SU-DHL-6 (cell line): ENCODE measurements around the gene PGLYRP1.
A peak's percentile ranks its signal among the peaks of the same experiment; 100 is the strongest.

Experiments
- H2AFZ ChIP-seq: fragments of 200-600 bp; sonication (generic); 2 replicates; pipeline ENCODE4 v1.6.1; 2014; ENCODE audit warnings: low read depth, mild to moderate bottlenecking, moderate library complexity, mixed read lengths, antibody characterized with exemption, low read length; ENCODE audit not compliant: severe bottlenecking
- H3F3A ChIP-seq: fragments of 200-600 bp; shearing (Covaris generic); 2 replicates; pipeline ENCODE4 v1.6.0; 2016; ENCODE audit warnings: antibody characterized with exemption, mild to moderate bottlenecking; ENCODE audit not compliant: insufficient read depth
- H3K27ac ChIP-seq: fragments of 200-600 bp; sonication (generic); 2 replicates; pipeline ENCODE4 v1.5.1; 2016; ENCODE audit warnings: low read depth, mild to moderate bottlenecking, low read length, moderate library complexity, mixed read lengths
- H3K27me3 ChIP-seq: fragments of 200-600 bp; sonication (generic), shearing (Covaris generic); 2 replicates; pipeline ENCODE4 v1.6.0; 2014; ENCODE audit warnings: mild to moderate bottlenecking, low read length
- H3K36me3 ChIP-seq: fragments of 200-600 bp; sonication (generic); 2 replicates; pipeline ENCODE4 v1.6.1; 2014; ENCODE audit warnings: mild to moderate bottlenecking, low read length, mixed read lengths
- H3K4me2 ChIP-seq: fragments of 300-600, 200-600 bp; shearing (Covaris generic), sonication (generic); 2 replicates; pipeline ENCODE4 v1.6.0; 2014; ENCODE audit warnings: low read length, low read depth, mild to moderate bottlenecking; ENCODE audit not compliant: poor library complexity, severe bottlenecking
- H3K4me3 ChIP-seq: fragments of 200-600 bp; sonication (generic); 2 replicates; pipeline ENCODE4 v1.5.1; 2014; ENCODE audit warnings: antibody characterized with exemption, low read length, mild to moderate bottlenecking, mixed read lengths; ENCODE audit not compliant: insufficient read depth, poor library complexity, severe bottlenecking
- H3K79me2 ChIP-seq: fragments of 200-600 bp; sonication (generic); 2 replicates; pipeline ENCODE4 v1.6.1; 2014; ENCODE audit warnings: mild to moderate bottlenecking, low read length, moderate library complexity; ENCODE audit not compliant: insufficient read depth
- H3K9ac ChIP-seq: fragments of 200-600 bp; sonication (generic); 2 replicates; pipeline ENCODE4 v1.7.0; 2014; ENCODE audit warnings: mild to moderate bottlenecking, low read length
- H3K9me2 ChIP-seq: fragments of 200-600 bp; sonication (generic); replicated peaks from 2 replicates; pipeline ENCODE4 v1.6.1; 2014; ENCODE audit warnings: low read length; ENCODE audit not compliant: insufficient read depth
- H3K9me3 ChIP-seq: fragments of 200-600 bp; sonication (generic); 2 replicates; pipeline ENCODE4 v1.6.1; 2014; ENCODE audit warnings: low read length, mixed read lengths; ENCODE audit not compliant: insufficient read depth
- H4K20me1 ChIP-seq: fragments of 200-600 bp; sonication (generic); 2 replicates; pipeline ENCODE4 v1.6.1; 2014; ENCODE audit warnings: low read depth, mild to moderate bottlenecking, antibody characterized with exemption, low read length, moderate library complexity, mixed read lengths
- EZH2phosphoT487 ChIP-seq: fragments of 200-600 bp; sonication (generic), shearing (Covaris generic); conservative IDR thresholded peaks from 2 replicates; pipeline ENCODE4 v1.6.1; 2018; ENCODE audit warnings: mild to moderate bottlenecking, antibody characterized with exemption, low read length, moderate library complexity, mixed read lengths
- TF ChIP-seq, protein P1 (sequence below): fragments of 200-600 bp; sonication (generic); IDR thresholded peaks from one replicate; pipeline ENCODE4 v1.5.1; 2017; ENCODE audit warnings: antibody characterized with exemption, mild to moderate bottlenecking, low read length, moderate library complexity; ENCODE audit not compliant: insufficient read depth, poor library complexity, severe bottlenecking

Gene PGLYRP1

DNA sequence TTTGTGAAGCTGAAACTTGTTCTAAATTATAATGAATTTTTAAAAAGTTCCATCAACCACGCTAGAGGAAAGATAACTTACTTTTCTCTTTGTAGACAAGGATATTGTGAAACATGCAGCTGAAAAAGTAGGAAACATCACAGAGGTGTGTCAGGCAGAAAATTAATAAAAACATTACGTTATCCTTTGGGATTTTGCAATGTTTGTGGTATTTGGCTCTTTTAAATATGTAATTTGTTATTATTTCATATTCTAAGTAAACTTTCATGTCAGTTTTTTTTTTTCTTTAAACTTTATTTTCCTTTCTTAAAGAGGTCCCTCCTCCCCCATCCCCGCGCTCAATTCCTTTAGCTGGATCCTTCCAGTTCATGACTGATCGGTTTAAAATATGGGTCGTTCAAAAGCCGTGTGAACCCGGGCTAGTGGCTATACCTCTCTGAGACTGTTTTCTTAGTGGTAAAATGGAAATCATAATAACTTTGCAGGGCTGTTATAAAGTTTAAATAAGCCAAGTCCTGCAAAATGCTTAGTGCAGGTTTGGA lies 28.3 kb downstream of the PGLYRP1 start:
- Histone ChIP-seq H3F3A (no peaks in the 10 kb centered on the region), H3K4me2 (peak overlapping the region; percentile 100), H3K9ac (peak overlapping the region; percentile 64), H3K4me3 (peak overlapping the region; percentile 80), H3K36me3 (no peaks in the 10 kb centered on the region), H3K79me2 (0 out of 2 replicates have a peak, but pooled peaks cover 5% of the 10 kb centered on the region), H3K9me2 (no peaks in the 10 kb centered on the region), H2AFZ (peak overlapping the region; percentile 100), H4K20me1 (no peaks in the 10 kb centered on the region), H3K9me3 (no peaks in the 10 kb centered on the region), H3K27ac (peak overlapping the region; percentile 45), H3K27me3 (no peaks in the 10 kb centered on the region)
- TF ChIP-seq EZH2phosphoT487 = no peak
- TF ChIP-seq, protein P1, sequence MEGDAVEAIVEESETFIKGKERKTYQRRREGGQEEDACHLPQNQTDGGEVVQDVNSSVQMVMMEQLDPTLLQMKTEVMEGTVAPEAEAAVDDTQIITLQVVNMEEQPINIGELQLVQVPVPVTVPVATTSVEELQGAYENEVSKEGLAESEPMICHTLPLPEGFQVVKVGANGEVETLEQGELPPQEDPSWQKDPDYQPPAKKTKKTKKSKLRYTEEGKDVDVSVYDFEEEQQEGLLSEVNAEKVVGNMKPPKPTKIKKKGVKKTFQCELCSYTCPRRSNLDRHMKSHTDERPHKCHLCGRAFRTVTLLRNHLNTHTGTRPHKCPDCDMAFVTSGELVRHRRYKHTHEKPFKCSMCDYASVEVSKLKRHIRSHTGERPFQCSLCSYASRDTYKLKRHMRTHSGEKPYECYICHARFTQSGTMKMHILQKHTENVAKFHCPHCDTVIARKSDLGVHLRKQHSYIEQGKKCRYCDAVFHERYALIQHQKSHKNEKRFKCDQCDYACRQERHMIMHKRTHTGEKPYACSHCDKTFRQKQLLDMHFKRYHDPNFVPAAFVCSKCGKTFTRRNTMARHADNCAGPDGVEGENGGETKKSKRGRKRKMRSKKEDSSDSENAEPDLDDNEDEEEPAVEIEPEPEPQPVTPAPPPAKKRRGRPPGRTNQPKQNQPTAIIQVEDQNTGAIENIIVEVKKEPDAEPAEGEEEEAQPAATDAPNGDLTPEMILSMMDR = no peak

DNA sequence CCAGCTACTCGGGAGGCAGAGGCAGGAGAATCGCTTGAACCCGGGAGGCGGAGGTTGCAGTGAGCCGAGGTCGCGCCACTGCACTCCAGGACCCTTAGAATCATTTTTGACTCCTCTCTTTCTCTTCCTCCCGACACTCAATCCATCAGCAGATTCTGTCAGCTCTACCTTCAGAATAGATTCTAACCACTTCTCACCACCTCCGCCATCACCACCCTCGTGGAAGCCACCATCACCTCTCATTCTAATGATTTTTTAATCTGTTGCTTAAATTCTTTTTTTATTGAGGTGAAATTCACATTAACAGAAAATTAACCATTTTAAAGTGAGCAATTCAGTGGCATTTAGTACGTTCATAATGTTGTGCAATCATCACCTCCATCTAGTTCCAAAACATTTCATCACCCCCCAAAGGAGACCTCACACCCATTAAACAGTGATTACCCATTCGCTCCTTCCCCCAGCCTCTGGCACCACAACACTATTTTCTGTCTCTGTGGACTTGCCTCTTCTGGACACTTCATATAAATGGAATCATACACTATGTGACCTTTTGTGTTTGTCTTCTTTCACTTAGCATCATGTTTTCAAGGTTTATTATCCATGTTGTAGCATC lies 32.6 kb downstream of the PGLYRP1 start:
- Histone ChIP-seq H3K36me3 (no peaks in the 10 kb centered on the region), H3K9me2 (no peaks in the 10 kb centered on the region), H3K27ac (no peak overlapping the region), H2AFZ (no peak overlapping the region), H3K9ac (no peak overlapping the region), H4K20me1 (no peaks in the 10 kb centered on the region), H3K4me3 (no peak overlapping the region), H3K9me3 (no peaks in the 10 kb centered on the region), H3F3A (no peaks in the 10 kb centered on the region), H3K27me3 (no peaks in the 10 kb centered on the region), H3K79me2 (no peaks in the 10 kb centered on the region), H3K4me2 (no peak overlapping the region)
- TF ChIP-seq, protein P1 = no peak
- TF ChIP-seq EZH2phosphoT487 = no peak

DNA sequence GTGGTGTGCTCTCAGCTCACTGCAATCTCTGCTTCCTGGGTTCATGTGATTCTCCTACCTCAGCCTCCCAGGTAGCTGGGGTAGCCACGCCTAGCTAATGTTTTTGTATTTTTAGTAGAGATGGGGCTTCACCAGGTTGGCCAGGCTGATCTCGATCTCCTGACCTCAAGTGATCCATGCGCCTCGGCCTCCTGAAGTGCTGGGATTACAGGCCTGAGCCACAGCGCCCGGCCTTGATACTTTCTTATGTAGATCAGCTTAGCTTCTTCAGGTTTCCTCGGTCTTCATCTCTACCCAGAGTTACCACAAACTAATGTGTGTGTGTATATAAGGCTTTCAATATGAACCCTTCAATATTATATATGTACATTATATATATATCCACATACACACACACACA lies 37.5 kb downstream of the PGLYRP1 start:
- H3K9me2 ChIP-seq = no peaks in the 10 kb centered on the region
- H3K36me3 ChIP-seq = no peaks in the 10 kb centered on the region
- H3K79me2 ChIP-seq = no peaks in the 10 kb centered on the region
- no peak overlapping the region for H2AFZ ChIP-seq
- TF ChIP-seq EZH2phosphoT487 = no peak
- TF ChIP-seq, protein P1 = no peak
- no peaks in the 10 kb centered on the region for H3F3A ChIP-seq
- H3K9me3 ChIP-seq = no peaks in the 10 kb centered on the region
- H3K4me2 ChIP-seq = no peak overlapping the region
- no peaks in the 10 kb centered on the region for H4K20me1 ChIP-seq
- no peak overlapping the region for H3K27ac ChIP-seq
- no peak overlapping the region for H3K4me3 ChIP-seq
- no peaks in the 10 kb centered on the region for H3K27me3 ChIP-seq
- H3K9ac ChIP-seq = no peak overlapping the region
